ENCODE data around the gene KIRREL3. TPM values are rescaled to one million over a fixed set of nuclear protein-coding genes. Genes with fewer than 3 reads are reported as not detected.
A peak's percentile ranks its signal among the peaks of the same experiment; 100 is the strongest.

Gene KIRREL3
- total and polyA plus RNA-seq, 8 donors: 0.06 to 1.1 (median 0.26) TPM; not detected in 2

DNA sequence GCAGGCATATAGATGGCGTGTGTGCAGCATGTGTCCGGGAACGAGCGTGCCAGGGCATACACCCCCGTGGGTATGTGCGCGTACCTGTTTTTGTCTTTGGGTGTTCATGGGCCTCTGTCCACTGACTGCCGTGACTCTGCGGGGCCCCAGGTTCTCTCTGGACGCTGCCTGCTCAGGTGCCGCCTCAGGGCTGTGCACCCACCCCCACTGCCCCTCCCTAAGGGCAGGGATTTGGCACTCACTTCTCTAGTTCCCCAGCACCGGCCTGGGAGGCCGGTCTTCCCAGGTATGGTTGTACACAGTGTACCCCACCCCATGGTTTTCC lies 533.6 kb downstream of the KIRREL3 start:
- TF ChIP-seq CTCF (IDR thresholded peaks at IDR 0.05): no peak
- no peaks in the 10 kb centered on the region for H3K27me3 ChIP-seq
- FAIRE-seq (no peak), DNase-seq (peak in 1 of 6 donors; percentile 52), ATAC-seq (no peak)
- no peak overlapping the region for H3K4me3 ChIP-seq
- no peak overlapping the region for H3K27ac ChIP-seq
- no peaks in the 10 kb centered on the region for H3K36me3 ChIP-seq
- intact Hi-C loops (cut with DNase I): no loop called here
- WGBS, 2 donors: 80 to 87% methylated on average over 13 of the region's 13 CpGs
- H3K9me3 ChIP-seq: no peaks in the 10 kb centered on the region
- no peaks in the 10 kb centered on the region for H3K4me1 ChIP-seq

DNA sequence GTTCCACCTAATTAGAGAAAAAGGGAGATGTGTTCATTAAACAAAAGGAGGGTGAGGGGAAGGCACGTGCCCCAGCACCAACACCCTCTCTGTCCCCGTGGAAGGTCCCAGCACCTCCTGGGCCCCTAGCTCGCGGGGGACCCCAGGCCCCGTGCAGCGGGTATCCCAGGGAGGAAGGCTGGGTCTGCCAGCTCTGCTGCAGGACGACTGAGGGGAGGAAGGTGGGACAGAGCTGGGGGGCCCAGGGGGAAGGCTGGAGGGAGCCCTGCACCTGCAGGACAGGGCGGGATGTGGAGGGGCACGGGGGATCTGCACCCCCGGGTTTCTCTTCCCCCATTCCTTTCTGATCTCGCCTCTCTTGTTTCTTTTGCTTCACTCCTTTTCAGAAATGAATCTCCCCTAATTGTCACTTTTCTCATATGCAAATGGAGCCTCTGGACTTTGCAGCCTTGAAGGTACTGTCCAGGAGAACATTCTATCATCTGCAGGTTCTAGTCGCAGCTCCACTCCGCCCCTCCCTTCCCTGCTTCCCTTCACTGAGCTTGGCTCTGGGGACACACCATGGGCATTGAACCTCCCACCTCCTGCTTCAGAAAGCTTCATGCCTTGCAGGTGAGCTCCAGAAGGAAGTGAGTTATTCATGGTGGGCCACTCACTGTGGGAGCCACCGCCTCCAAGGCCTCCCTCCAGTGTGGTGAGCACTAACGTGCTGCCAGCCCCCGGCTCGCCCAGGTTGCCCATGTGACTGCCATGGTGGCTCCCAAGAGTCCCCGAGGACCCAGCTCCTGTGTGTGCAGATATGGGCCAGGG lies 534.1 kb downstream of the KIRREL3 start:
- no peak overlapping the region for H3K4me3 ChIP-seq
- no peak overlapping the region for H3K27ac ChIP-seq
- no peak for TF ChIP-seq CTCF (IDR thresholded peaks at IDR 0.05)
- DNase-seq (peak in 1 of 6 donors; percentile 54), FAIRE-seq (no peak), ATAC-seq (peak in 1 of 4 donors; percentile 14)
- intact Hi-C loops (cut with DNase I): no loop called here
- no peaks in the 10 kb centered on the region for H3K9me3 ChIP-seq
- H3K4me1 ChIP-seq: no peaks in the 10 kb centered on the region
- H3K36me3 ChIP-seq: no peaks in the 10 kb centered on the region
- WGBS, 2 donors: 53 to 56% methylated on average over 18 of the region's 18 CpGs
- no peaks in the 10 kb centered on the region for H3K27me3 ChIP-seq

DNA sequence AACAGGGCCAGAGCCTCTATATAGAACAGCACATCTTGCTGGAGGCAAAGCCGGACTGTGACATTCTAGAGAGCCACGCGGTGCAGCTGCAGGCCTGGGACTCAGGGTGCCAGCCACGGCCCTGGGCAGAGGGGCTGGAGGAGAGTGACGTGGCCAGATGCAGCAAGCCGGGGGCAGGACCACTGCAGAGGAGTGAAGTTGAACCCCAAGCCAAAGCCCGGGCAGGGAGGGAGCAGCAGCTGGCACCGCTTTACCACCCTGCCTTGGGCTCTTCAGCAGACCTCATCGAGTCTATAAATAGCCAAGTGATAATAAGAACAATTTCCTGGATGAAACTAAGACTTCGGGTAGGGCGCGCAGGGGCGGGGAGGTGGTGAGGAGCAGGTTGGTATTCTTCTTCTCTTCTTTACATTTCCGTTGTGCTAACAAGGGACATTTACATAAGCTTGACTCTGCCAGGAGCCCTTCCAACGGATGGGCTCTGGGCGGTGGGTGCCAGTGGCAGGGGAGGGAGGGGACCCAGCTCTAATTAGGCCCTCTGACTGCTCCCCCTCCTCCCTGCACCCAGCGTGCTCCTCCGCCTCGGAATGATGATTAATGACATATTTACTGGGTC lies 534.9 kb downstream of the KIRREL3 start:
- intact Hi-C loops (cut with DNase I): no loop called here

GRCh38 chr11:126464796-126465195 lies 535.8 kb downstream of the KIRREL3 start:
- FAIRE-seq: no peak
- Histone ChIP-seq H3K27ac (no peak overlapping the region), H3K4me1 (no peaks in the 10 kb centered on the region), H3K27me3 (no peaks in the 10 kb centered on the region), H3K36me3 (no peaks in the 10 kb centered on the region), H3K4me3 (no peak overlapping the region), H3K9me3 (no peaks in the 10 kb centered on the region)
- peak in 1 of 4 donors; percentile 28 for ATAC-seq
- peak in 1 of 6 donors; percentile 16 for DNase-seq
- WGBS, 2 donors: 74 to 82% methylated on average over 5 of the region's 5 CpGs
- intact Hi-C loops (cut with DNase I): no loop called here
- no peak for TF ChIP-seq CTCF (IDR thresholded peaks at IDR 0.05)

More for the DNA sequence above, 534.9 kb downstream of the KIRREL3 start:
- peak in 2 of 6 donors; percentile 20 to 56 for DNase-seq
- 25 to 31% methylated on average over 19 of the region's 19 CpGs for WGBS, 2 donors
- H3K36me3 ChIP-seq: no peaks in the 10 kb centered on the region
- no peak overlapping the region for H3K27ac ChIP-seq
- no peaks in the 10 kb centered on the region for H3K9me3 ChIP-seq
- no peak for FAIRE-seq
- H3K4me1 ChIP-seq: no peaks in the 10 kb centered on the region
- ATAC-seq: peak in 3 of 4 donors; percentile 52 to 74 (median 61)
- H3K4me3 ChIP-seq: no peak overlapping the region
- no peak for TF ChIP-seq CTCF (IDR thresholded peaks at IDR 0.05)
- H3K27me3 ChIP-seq: no peaks in the 10 kb centered on the region

DNA sequence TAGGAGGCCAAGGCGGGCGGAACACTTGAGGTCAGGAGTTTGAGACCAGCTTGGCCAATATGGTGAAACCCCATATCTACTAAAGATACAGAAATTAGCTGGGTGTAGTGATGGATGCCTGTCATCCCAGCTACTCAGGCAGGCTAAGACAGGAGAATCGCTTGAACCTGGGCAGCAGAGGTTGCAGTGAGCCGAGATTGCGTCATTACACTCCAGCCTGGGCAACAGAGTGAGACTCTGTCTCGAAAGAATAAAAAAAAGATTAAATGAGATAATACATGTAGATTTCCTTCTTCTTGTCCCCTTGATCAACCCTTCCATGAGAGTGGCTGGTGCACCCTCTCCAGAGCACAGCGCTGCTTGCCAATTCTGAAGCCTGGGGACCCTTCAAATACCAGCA lies 538.1 kb downstream of the KIRREL3 start:
- no peak overlapping the region for H3K4me3 ChIP-seq
- WGBS, 2 donors: 87 to 90% methylated on average over 7 of the region's 7 CpGs
- FAIRE-seq: no peak

More for the DNA sequence above, 538.1 kb downstream of the KIRREL3 start:
- ATAC-seq (no peak), DNase-seq (no peak)
- H3K36me3 ChIP-seq: no peaks in the 10 kb centered on the region
- H3K9me3 ChIP-seq: no peaks in the 10 kb centered on the region
- TF ChIP-seq CTCF (IDR thresholded peaks at IDR 0.05): no peak
- no peak overlapping the region for H3K27ac ChIP-seq
- H3K4me1 ChIP-seq: no peaks in the 10 kb centered on the region
- intact Hi-C loops (cut with DNase I): no loop called here
- H3K27me3 ChIP-seq: no peaks in the 10 kb centered on the region

Measured in pancreas (tissue), 10 donors.